Cardiac fibroblast (primary cell): ENCODE results near the gene FAM163A.

Experiments
- DNase-seq, 2 donors: peaks; one replicate each; pipeline versions ENCODE4 v3.0.0 to v3.0.0-alpha.2; 2010; ENCODE audit warnings: low read depth in 2 of 2
- H3K4me3 ChIP-seq, 2 donors: replicated peaks in 1 of 2; 1 replicate in 1 of 2; 2 replicates in 1 of 2; pipeline ENCODE4 v1.5.1; 2011; ENCODE audit warnings: low read depth in 2 of 2, low read length in 2 of 2, mild to moderate bottlenecking in 2 of 2, moderate library complexity in 1 of 2
- TF ChIP-seq, protein P1 (sequence below): IDR thresholded peaks from one replicate; pipeline ENCODE4 v1.5.1; 2011; ENCODE audit warnings: low read depth, mild to moderate bottlenecking, low read length, inconsistent platforms

FAM163A gene

DNA sequence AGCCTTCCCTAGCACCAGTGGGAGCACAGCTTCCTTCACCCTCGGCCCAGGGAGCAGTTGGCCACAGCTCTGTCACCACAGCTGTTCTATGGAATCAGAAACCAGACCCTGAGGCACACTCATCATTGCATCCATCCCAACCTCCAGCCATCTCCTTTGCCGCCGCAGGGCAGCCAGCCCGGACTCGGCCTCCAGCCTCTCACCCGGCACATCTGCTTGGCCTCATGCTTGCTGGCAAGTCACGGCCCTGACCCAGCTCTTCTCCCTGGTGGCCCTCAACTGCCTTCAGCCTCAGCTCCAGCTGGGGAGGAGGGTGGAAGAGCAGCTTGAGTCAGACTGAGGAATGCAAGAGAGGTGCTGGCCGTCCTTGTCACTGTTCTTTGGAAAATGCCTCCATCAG lies 74.7 kb downstream of the FAM163A start:
- DNase-seq = peak; percentile 67 to 86
- no peak overlapping the region for H3K4me3 ChIP-seq
- TF ChIP-seq, protein P1, sequence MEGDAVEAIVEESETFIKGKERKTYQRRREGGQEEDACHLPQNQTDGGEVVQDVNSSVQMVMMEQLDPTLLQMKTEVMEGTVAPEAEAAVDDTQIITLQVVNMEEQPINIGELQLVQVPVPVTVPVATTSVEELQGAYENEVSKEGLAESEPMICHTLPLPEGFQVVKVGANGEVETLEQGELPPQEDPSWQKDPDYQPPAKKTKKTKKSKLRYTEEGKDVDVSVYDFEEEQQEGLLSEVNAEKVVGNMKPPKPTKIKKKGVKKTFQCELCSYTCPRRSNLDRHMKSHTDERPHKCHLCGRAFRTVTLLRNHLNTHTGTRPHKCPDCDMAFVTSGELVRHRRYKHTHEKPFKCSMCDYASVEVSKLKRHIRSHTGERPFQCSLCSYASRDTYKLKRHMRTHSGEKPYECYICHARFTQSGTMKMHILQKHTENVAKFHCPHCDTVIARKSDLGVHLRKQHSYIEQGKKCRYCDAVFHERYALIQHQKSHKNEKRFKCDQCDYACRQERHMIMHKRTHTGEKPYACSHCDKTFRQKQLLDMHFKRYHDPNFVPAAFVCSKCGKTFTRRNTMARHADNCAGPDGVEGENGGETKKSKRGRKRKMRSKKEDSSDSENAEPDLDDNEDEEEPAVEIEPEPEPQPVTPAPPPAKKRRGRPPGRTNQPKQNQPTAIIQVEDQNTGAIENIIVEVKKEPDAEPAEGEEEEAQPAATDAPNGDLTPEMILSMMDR = no peak

DNA sequence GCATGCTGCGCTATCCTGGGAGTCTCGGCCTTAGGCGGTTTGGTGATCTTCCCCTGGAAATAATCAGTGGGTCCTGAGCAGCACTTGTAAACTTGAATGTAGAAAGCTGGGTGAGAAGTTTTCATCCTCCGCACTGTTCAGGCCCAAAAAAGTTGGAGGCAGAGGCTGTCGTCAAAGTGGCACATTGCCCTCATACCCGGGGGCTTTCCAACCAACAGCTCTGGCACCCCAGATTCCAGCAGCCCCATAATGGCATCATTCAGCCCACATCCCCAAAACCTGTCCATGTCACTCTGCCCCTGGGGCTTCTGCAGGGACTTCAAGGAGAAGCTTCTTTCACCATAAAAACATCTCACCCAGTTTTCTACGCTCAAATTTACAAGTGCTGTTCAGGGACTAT lies 75.2 kb downstream of the FAM163A start:
- TF ChIP-seq, protein P1 = no peak
- no peak for DNase-seq
- H3K4me3 ChIP-seq = no peak overlapping the region

DNA sequence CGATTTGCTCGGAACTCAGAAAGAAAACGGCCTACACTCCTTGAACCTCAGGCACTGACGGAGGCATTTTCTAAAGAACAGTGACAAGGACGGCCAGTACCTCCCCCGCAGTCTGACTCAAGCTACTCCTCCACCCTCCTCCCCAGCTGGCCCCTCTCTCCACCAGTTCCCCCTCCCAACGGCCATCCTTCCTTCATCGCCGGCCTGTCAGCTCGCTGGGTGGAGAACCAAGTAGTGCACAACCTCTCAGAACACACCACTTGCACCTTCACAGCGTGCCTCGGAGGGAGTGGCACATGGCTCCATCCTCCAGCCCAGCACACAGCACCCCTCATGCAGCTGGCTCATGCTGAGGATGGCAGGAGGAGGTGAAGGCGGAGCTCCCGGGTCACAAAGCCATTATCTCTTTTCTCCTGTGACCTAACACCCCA lies 75.7 kb downstream of the FAM163A start:
- TF ChIP-seq, protein P1 = no peak
- DNase-seq = peak; percentile 34 to 49
- H3K4me3 ChIP-seq = no peak overlapping the region

DNA sequence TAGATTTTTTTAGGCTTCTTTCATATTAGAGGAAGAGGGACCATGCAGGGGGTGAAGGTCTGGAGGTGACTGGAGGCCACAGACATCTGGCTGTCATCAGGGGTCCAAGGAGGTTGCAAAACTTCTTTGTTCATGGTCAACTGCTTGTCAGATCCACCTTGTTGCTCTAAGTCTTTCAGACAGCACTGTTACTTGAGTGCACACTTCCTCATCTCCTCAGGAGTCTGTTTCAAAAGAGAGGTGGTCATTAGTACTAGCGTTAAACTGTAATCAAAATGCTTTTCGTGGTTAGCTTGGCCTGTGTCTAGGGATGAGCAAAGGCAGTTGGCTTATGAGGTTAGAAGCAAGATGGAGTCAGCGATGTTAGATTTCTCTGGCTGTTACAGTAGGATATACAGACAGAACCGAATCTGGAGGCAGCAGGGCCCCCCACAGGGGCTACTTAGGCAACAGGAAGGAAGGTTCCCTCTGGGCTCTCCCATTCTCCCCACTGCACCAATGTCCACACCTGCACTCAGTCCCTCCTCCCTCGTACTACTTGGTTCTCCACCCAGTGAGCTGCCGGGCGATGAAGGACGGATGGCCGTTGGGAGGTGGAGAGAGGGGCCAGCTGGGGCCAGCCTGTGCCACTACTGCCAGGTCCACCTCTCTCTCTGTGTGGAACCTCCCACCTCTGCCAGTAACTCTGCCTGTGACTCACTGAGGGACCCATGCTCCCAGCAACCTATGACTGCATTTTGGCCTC lies 77.3 kb downstream of the FAM163A start:
- DNase-seq = no peak
- TF ChIP-seq, protein P1 = no peak
- no peak overlapping the region for H3K4me3 ChIP-seq

DNA sequence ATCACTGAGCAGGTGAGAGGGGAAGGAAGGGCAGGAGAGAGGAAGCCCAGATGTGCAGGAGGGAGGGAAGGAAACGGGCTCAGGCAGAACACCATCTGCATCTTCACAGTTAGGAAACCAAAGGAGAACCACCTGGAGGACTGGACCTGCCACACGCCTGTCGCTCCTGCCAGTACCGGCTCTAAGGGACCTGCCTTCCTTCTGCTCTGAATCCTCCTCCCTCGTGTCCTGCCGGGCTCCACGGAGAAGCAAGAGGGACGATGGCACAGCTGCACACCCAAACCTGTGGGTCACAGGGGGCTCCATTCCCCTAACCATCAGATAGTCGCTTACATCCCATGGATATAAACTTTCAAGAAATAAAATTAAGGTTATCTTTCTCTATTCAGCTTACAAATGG lies 78.4 kb downstream of the FAM163A start:
- no peak for DNase-seq
- TF ChIP-seq, protein P1 = no peak
- no peak overlapping the region for H3K4me3 ChIP-seq

DNA sequence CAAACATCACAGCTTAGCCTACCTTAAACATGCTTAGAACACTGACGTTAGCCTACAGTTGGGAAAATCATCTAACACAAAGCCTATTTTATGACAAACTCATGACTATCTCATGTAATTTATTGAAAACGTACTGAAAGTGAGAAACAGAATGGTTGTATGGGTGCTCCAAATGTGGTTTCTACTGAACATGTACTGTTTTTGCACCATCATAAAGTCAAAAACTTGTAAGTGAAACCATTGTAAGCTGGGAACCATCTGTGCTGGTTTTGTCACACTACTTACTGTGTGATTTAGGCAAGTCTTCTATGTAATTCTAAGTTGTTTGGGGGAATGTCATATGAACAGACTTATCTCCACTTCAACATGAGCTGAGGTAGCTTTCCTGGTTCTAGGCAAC lies 79.0 kb downstream of the FAM163A start:
- no peak for DNase-seq
- TF ChIP-seq, protein P1 = no peak
- H3K4me3 ChIP-seq = no peak overlapping the region

DNA sequence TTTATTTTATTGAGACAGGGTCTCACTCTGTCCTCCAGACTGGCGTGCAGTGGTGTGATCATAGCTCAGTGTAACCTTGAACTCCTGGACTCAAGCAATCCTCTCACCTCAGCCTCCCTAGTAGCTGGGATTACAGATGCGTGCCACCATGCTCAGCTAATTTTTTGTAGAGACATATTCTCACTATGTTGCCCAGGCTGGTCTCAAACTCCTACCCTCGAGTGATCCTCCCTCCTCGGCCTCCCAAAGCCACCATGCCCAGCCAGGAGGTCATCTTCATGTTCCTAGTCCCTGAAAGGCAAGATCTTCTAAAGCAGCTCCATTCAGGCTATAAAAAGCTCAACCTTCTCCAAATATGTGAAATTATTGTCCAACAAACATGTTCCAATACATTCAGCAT lies 80.6 kb downstream of the FAM163A start:
- DNase-seq = no peak
- TF ChIP-seq, protein P1 = no peak
- no peak overlapping the region for H3K4me3 ChIP-seq
